HG03095 (cell line): ENCODE measurements around the gene CACNA2D3.
"Not testable (repeated sequence)": the region's sequence is repeated elsewhere in the genome, so short reads cannot be mapped to it uniquely, and the experiment has no call there.

Experiments
- ATAC-seq: cut with Tn5 transposase; IDR thresholded peaks from one replicate; pipeline ENCODE4 v1.9.1; 2021; ENCODE audit warnings: moderate library complexity; ENCODE audit not compliant: unreplicated experiment

The CACNA2D3 gene

GRCh38 chr3:54437271-54437670, 314.9 kb downstream of the CACNA2D3 start:
- no peak for ATAC-seq

DNA sequence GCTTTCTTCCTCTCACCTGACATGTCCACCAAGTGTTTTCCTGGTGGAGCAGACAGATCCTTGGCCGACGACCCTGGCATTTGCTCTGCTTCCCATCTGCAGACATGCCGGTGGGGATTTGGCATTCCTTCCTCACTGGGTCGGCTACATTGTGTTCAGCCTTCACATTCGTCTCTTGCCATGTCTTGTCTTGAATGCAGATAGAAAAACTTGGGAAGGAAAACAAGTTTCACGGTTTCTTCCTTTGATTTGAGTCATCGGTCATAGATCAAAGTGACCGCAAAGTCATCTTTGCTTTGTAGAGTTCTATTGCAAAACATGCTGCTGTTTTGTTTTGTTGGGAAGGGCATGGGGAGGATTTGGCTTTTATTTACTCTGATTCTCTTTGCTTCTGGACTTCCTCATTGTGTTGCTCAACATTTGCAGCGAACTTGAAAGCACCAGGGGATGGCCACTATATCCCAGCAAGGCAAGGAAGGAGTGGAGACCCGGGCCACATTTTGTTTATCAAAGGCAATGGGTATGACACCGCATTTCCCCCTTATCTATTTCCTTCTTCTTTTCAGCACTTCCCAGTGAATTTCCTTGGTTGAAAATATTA, 321.3 kb downstream of the CACNA2D3 start:
- ATAC-seq, result no peak

DNA sequence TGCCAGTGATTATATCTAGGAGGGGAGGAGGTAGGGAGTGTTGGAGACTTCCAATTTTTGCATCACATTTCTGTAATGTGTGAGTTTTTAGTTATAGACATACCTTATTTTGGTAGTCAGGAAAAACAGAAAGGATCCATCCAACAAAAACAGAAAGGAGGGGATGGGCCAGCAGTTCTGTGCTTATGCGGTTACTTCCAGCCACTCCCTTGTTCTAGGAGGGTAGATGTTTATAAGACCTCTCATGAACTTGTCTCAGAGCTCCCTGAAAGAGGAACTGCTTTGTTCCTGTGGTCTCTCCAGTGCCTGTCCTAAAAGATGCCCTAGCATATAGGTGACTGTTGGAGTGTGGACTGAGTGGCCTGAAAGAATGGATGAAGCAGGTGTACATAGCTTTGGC, 323.3 kb downstream of the CACNA2D3 start:
- no peak for ATAC-seq

- no peak for ATAC-seq
Measured at GRCh38 chr3:54447427-54447826, 325.1 kb downstream of the CACNA2D3 start.

GRCh38 chr3:54454806-54455205, 332.5 kb downstream of the CACNA2D3 start:
- no peak for ATAC-seq

DNA sequence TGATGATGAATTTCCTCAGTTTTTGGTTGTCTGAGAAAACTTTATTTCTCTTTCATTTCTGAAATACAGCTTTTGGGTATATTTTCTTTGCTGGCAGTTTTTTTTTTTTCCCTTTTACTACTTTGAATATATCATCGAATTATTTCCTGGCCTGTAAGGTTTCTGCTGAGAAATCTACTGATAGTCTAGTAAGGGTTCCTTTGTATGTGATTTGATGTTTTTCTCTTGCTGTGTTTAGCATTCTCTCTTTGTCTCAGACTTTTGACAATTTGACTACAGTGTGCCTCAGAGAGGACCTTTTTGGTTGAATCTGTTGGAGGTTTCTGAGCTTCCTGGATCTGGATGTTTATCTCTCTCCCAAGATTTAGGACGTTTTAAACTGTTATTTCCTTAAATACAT, 336.0 kb downstream of the CACNA2D3 start:
- ATAC-seq, result no peak

GRCh38 chr3:54464554-54464953, 342.2 kb downstream of the CACNA2D3 start:
- not testable (repeated sequence) for ATAC-seq

GRCh38 chr3:54476891-54477290, 354.5 kb downstream of the CACNA2D3 start:
- no peak for ATAC-seq

DNA sequence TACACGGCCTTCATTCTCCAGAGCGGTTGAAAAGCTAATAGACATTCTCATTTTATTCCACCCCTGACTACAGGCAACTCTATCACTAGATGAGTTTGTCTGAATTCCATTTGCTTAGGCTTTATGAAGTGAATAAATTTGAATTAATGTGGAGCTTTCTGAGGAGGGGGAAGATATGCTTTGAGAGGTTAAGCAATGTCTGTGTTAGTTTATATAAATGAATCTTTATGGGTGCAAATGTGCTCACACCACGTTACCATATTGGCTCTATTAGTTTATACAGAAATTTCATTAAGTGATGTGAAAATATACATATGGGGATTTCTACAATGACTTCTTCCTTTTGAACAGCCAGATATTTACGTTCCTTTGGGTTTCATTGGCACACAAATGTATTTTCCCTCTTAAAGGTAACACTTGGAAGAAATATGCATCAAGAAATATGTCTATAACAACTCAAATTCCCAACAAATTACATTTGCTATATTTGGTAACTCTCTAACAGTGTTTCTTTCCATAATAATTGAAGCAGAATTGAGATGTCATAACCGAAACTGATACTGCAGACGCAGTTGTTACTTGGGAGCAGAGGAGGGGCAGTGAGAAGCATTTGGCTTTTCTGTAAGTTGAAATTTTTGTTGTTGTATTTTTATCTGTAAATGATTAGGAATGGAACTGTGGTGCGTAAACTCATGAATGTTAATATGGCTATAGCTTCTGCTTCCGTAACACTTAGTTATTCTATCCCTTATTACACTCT, 359.4 kb downstream of the CACNA2D3 start:
- ATAC-seq, result no peak

GRCh38 chr3:54484334-54484733, 362.0 kb downstream of the CACNA2D3 start:
- no peak for ATAC-seq

- ATAC-seq, result no peak
Measured at GRCh38 chr3:54486317-54486716, 364.0 kb downstream of the CACNA2D3 start.

DNA sequence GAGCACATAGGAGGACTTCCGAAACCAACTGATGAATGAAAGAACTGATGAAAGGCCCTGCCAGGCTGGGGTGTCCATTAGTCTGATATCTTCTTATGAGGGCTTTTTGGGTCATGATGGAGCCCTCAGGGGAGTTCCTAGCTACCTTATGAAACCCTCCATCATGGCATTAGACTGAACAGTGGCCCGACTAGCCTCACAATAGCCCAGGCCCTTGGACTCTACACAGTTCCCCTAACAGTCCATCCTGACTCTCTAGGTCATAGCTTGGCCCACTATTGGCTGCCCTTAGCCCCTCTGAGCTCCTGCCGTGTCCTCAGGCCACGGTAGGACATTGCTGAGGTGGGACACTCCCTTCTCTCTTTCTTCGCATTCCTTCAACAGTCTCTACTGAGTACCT, 365.9 kb downstream of the CACNA2D3 start:
- no peak for ATAC-seq

GRCh38 chr3:54494209-54494608, 371.9 kb downstream of the CACNA2D3 start:
- no peak for ATAC-seq

DNA sequence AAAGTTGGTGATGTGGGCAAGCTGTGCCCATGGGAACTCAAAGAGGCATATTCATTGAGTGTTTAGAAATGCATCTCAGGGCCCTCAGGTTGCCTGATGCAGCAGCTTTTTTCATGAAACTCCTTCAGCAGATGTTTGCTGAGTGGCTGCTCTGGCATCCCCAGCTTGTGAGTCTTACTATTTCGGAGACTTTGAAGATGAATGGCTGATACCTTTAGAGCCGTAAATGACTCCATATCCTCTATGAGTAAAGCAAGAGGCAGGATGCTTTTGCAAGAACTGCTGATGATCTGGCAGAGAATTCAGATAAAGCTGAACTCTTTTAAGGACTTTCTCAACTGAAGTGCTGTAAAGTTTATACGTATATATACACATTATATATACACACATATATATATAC, 384.3 kb downstream of the CACNA2D3 start:
- no peak for ATAC-seq

DNA sequence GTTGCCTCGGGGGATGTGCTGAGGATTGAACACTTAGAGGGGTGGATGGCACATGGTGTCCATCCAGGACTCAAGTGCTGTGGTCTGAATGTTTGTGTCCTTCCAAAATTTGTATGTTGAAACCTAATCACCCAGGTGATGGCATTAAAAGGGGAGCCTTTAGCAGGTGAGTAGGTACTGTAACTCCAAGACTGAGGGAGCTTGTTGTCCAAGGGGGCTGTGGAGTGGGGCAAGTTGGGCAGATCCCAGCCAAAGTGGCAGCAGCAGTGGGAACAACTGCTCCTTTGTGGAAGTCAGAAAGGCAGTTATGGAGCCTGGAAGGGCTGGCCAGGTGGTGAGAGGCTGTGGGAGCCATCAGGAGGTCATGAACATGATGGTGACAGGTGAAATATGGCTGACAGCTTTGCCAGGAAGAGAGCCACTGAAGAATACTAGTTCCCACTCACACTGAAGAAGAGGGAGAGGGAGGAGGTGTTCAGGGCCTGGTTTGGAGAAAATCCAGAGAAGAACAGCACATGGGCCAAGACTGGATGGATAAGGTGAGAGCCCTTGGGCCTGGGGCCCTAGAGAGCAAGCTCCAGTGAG, 385.6 kb downstream of the CACNA2D3 start:
- no peak for ATAC-seq

GRCh38 chr3:54510506-54510905, 388.2 kb downstream of the CACNA2D3 start:
- ATAC-seq, result no peak

DNA sequence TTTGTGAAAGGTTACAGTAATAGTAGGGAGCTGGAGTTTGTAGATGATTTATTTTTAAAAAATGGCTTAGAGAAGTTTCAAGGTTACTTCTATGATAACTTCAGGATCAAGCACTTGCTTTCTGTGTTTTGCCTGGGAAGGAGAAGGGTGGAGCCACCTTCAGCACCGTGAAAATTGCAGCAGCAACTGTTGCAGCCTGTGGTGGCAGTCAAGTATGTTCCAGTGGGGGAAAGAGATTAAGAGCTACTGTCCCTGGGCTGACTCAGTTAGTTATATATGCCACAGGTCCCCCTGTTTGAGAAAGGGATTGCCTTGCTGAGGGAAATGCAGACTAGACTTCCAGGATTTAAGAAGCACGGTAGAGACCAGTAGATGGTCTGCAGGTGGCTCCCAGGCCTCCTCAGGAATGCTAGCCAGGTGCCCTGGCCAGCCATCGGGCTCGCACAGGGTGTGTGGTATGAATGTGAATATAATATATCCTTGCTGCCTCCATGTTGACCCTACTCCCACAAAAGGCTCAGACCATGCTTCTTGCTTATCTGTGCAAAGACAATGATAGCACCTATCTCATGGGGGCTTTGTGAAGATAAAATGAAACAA, 389.5 kb downstream of the CACNA2D3 start:
- ATAC-seq, result no peak

- no peak for ATAC-seq
Measured at GRCh38 chr3:54514006-54514405, 391.7 kb downstream of the CACNA2D3 start.

GRCh38 chr3:54514416-54514815, 392.1 kb downstream of the CACNA2D3 start:
- ATAC-seq, result no peak

DNA sequence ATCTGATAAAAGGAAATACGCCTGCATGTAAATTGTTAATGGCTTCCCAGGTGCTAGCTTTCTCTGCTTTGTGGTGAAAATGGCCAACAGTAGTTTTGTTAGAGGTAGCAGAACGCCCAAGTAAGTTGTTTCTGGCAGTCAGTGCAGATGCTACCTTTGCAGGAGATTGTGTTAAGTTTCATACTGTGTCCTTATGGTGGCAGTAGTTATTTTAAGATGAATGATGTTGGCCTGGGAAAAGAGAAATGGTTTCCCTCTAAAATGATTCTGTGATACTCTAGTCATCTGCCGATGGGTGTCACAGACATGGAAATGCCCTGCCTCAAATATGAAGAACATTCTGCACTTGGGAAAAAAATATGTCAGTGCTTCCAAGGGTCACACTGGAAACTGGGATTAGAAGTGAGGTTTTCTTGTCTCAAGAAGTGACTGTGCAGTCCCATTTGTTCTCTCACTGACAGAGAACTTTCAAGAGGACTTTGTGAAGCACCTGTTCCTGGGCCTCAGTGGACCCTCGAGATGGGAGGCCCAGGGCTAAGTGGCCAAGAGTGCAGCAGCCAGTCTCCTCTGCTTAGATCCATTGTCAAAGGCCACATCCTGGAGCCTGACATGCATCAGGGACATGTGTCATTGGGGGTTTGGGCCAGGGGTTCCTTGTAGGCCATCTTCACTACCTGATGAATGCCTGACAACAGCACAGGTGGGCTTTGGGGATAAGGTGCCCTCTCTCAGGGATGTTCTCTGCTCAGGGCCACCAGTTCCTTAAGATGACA, 393.3 kb downstream of the CACNA2D3 start:
- no peak for ATAC-seq

DNA sequence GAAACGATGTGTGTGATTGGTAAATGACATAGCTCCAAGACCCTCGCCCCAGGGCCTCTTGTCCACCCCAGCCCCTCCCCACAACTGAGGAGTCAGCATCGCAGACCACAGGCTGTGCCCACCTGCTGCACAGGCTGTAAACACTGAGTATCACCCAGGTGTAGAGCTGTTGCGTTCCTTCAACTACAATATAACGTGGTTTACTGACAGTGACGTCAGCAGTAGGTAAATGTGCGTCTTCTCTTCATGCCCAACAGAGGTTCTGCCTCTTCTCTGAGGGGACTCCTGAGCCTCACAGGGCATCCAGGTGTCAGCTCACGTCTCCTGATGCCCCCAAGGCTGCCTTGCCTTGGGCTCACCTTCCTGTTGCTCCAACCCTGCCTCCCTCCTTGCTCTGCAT, 395.1 kb downstream of the CACNA2D3 start:
- ATAC-seq, result no peak
